ENCODE measurements around the gene MIP.
"Not testable (repeated sequence)": the region's sequence is repeated elsewhere in the genome, so short reads cannot be mapped to it uniquely, and the experiment has no call there.

Gene MIP

GRCh38 chr12:56454557-56454956 lies at the start of gene MIP:
MIP (minus strand) TSS chr12:56454657; CDS start chr12:56454613, 44 bp downstream.
- DNase-seq: no peak

GRCh38 chr12:56499879-56500278 lies 45.4 kb upstream of the MIP start:
- DNase-seq: not testable (repeated sequence)

- not testable (repeated sequence) for DNase-seq
Observed at GRCh38 chr12:56499452-56499851, 45.0 kb upstream of the MIP start.

GRCh38 chr12:56498126-56498902 lies 43.9 kb upstream of the MIP start:
- DNase-seq: not testable (repeated sequence)

- DNase-seq: peak; percentile 50
Observed at GRCh38 chr12:56496704-56497103, 42.2 kb upstream of the MIP start.

- not testable (repeated sequence) for DNase-seq
Observed at GRCh38 chr12:56494481-56494880, 40.0 kb upstream of the MIP start.

- DNase-seq: not testable (repeated sequence)
Observed at GRCh38 chr12:56494106-56494415, 39.6 kb upstream of the MIP start.

GRCh38 chr12:56493409-56494105 lies 39.1 kb upstream of the MIP start:
- DNase-seq: not testable (repeated sequence)

- no peak for DNase-seq
Observed at GRCh38 chr12:56490360-56490759, 35.9 kb upstream of the MIP start.

GRCh38 chr12:56488041-56488955 lies 33.8 kb upstream of the MIP start, which contains the start of gene GLS2:
GLS2 (minus strand) TSS chr12:56488161; CDS start chr12:56488118, 43 bp downstream.
- no peak for DNase-seq

- no peak for DNase-seq
Observed at GRCh38 chr12:56487448-56488040, 33.1 kb upstream of the MIP start.

GRCh38 chr12:56486694-56487093 lies 32.2 kb upstream of the MIP start:
- DNase-seq: no peak

GRCh38 chr12:56484566-56484965 lies 30.1 kb upstream of the MIP start:
- DNase-seq: no peak

- DNase-seq: no peak
Observed at GRCh38 chr12:56479625-56480024, 25.2 kb upstream of the MIP start.

GRCh38 chr12:56477521-56478225 lies 23.2 kb upstream of the MIP start:
- no peak for DNase-seq

GRCh38 chr12:56476972-56477432 lies 22.5 kb upstream of the MIP start:
- no peak for DNase-seq

GRCh38 chr12:56476143-56476542 lies 21.7 kb upstream of the MIP start:
- no peak for DNase-seq

- no peak for DNase-seq
Observed at GRCh38 chr12:56474389-56474788, 19.9 kb upstream of the MIP start.

- peak; percentile 63 for DNase-seq
Observed at GRCh38 chr12:56469007-56469930, 14.8 kb upstream of the MIP start.

- DNase-seq: peak; percentile 97
Observed at GRCh38 chr12:56468216-56469006, 14.0 kb upstream of the MIP start, which contains the start of gene SPRYD4. SPRYD4 (plus strand) TSS chr12:56468578; CDS start chr12:56468592, 14 bp downstream.

All from OCI-M1 (cell line).